Islet of Langerhans (tissue), 1 donor: ENCODE results near the gene TRIM6.
"Not testable (repeated sequence)": the region's sequence is repeated elsewhere in the genome, so short reads cannot be mapped to it uniquely, and the experiment has no call there.

Source experiments
- FAIRE-seq: peaks from one replicate; lab custom pipeline; 2011; peaks lifted over from hg19 to GRCh38; lab: Jason Lieb, UNC

The TRIM6 gene

DNA sequence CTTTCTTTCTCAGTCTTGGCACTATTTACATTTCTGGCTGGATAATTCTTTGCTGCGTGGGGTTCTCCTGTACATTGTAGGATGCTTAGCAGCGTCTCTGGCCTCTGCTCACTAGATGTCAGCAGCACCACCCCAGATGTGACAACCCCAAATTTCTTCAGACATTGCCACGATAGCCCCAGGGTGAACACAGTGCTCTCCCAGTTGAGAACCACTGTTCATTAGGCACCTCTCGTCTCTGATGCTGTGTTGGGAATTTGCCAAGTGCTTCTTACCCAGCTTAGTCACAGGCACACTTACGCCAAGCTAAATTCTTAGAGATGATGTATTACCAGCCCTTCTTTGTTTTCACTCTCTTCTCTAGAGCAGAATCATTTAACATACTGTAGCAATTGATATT, 9.4 kb downstream of the TRIM6 start:
- no peak for FAIRE-seq

- no peak for FAIRE-seq
Measured at GRCh38 chr11:5608808-5609207, 12.4 kb downstream of the TRIM6 start.

DNA sequence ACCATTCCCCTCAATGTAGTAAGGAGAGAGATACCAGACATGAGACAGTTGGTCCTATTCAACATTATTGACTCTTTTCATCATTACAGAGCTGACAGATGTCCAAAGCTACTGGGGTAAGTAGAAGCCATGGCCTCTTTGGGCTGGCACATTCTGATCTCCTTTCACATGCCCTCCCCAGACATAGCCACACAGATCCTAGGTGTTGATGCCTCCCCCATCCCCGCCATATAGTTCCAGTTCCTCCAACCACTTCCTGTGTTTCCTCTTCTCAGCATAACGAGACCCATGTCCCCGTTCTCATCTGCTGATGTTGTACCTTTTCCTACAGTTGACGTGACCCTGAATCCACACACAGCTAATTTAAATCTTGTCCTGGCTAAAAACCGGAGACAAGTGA, 14.0 kb downstream of the TRIM6 start:
- FAIRE-seq = no peak

DNA sequence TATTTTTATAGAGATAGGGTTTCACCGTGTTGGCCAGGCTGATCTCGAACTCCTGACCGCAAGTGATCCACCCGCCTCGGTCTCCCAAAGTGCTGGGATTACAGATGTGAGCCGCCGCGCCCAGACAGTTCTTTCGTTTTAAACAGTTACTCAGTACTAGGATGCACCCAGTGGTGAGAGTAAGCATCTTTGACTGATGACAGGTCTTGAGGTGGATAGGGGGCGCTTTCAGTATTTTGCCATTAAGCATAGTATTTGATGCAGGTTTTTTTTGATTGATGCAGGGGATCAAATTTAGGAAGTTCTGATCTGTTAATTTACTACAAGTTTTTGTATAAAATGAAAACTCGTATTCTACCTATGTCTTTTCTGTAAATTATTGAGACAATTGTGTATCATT, 15.2 kb downstream of the TRIM6 start:
- no peak for FAIRE-seq

GRCh38 chr11:5618807-5619206, 22.4 kb downstream of the TRIM6 start:
- no peak for FAIRE-seq

DNA sequence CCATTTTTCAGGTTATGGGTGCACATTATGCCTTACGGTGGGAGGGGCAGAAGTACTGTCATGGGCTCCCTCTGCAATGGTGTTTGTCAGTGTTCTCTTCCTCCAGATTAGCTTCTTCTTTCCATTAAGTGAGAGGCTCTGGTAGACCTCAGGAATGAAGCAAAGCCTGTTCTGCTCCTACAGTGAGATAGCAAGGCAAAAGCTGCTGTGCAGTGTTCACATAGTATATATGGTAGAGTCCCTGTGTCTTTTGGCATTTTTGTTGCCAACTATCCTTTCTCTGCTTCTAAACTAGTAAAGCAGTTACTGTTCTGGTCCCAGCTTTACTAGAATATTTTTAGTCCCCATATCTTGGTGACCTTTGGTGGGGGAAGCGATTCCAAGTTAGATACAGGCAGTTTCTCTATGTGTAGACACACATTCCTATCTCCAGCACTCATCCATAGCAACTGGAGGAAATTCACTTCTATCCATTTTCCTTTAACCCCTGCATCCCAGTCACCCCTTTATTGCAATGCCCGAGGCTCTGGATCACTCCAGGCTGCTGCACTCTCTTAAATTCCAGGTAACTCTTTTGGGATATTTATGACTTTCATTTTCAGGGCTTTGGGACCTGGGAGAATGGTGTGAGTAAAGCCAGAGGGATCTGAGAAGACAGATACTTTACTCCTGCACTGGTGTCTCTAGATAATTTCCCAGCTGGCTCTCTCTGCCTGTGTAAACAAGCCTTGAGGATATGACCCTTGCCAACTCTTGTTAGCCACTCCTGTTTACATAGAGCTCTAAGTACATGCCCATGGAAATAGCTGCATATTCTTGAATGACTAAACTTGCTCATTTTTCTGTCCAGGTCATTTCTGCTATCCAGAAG, 24.4 kb downstream of the TRIM6 start:
- FAIRE-seq = no peak

GRCh38 chr11:5621580-5621979, 25.1 kb downstream of the TRIM6 start:
- FAIRE-seq = no peak

DNA sequence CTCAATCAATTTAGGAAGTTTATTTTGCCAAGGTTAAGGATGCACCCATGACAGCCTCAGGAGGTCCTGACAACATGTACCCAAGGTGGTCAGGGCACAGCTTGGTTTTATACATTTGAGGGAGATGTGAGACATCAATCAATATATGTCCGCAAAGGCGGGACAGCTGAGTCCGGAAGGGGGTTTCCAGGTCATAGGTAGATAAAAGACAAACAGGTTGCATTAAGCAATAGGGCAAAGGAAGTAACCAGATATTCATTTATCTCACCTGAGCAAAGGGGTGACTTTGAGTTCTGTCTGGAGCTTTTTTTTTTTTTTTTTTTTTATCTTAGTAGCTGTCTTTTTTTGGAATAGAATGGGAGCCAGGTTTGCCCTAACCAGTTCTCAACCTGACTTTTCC, 26.4 kb downstream of the TRIM6 start:
- no peak for FAIRE-seq

DNA sequence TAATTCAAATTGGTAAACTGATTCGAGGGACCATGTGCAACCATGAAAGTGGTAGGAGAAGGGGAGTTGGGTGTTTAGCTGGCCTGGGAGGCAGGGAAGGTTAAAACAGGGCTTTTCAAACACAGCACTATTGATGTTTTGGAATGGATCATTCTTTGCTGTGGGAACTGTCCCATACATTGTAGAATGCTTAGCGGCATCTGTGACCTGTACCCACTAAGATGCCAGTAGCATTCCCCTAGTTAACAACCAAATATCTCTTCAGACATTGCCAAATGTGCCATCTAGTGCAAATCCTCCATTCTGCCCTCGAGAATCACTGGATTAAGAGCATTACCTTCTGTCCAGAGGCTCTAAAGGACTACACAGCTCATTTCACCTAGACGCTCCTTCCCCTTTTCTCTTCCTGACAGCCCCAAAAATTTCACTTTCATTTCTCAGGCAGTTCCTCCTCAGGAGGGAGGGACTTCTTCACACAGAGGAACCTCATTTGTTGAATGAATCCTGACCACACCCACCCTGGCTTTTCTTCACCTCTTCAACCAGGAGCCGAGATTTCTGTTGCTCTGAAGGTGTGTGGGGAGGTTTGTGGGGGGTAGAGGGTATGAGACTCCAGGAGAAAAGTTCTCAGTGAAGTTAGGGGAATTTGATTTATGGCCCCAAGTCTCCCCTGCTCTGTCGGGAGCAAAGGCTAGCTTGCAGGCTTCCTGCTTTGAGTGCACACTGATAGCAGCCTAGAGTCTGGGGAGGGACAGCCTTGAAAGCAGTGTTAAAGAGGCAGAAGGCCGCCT, 28.2 kb downstream of the TRIM6 start, which contains the start of gene TRIM34:
Gene TRIM34 (plus strand): TSS at position 513 of the 791 bp plus-strand sequence. CDS start 7,331 bp downstream, outside the sequence.
- FAIRE-seq = no peak

- no peak for FAIRE-seq
Measured at GRCh38 chr11:5625281-5625680, 28.8 kb downstream of the TRIM6 start.

DNA sequence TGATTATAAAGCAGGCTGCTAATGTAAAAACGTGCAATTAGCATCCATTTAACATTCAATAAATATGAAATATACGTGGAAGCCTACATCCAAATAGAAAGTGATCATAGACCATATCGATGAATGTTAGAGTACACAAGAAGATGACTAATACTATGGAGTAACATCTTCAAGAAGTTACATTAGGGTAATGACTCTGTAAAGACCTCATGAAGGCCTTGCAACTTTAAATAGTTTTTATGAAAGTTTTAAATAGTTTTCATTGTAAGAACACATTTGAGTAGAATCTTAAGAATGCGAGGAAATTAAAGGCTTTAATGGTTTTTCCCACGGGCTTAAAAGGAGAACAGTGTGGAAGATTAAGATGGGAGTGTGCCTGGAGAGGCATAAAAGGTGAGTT, 29.8 kb downstream of the TRIM6 start:
- FAIRE-seq = no peak

DNA sequence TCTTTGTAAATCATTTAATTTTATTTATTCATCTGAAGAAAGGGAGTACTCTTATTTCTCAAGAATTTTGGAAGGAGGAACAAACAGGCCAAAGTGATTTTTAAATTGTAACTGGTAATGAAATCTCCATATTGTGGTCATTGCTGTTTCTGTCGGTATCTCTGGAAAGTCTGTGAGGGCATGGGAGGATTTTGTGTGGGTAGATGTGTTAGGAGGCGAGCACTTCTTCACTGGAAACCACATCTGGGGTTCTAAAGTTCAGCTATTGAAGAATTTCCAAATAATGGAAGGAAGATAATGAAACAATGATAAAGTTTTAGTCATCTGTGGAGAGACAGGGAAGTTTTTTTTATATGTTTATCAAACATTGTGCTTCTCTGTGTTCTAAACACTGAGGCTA, 35.0 kb downstream of the TRIM6 start:
- FAIRE-seq = no peak

DNA sequence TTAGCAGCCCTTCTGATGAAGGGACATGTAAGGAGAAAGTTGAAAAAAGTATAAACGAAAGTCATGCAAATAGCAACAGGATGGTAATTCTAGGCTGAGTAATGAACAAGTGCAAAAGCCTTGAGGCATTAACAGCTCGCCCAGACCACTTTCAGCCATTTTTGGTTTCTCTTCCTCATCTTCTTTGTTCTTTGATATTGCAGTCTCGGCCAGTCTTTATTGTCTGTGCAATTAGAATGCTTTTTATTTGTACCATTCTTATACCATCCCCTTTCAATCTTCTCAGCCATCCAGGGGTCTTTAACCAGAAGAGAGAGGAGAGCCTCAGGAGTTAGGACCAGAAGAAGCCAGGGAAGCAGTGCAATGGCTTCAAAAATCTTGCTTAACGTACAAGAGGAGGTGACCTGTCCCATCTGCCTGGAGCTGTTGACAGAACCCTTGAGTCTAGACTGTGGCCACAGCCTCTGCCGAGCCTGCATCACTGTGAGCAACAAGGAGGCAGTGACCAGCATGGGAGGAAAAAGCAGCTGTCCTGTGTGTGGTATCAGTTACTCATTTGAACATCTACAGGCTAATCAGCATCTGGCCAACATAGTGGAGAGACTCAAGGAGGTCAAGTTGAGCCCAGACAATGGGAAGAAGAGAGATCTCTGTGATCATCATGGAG, 35.7 kb downstream of the TRIM6 start:
- FAIRE-seq = no peak

- no peak for FAIRE-seq
Measured at GRCh38 chr11:5639953-5640352, 43.5 kb downstream of the TRIM6 start.

- FAIRE-seq = no peak
Measured at GRCh38 chr11:5643585-5643984, 47.1 kb downstream of the TRIM6 start.

- no peak for FAIRE-seq
Measured at GRCh38 chr11:5646139-5646538, 49.7 kb downstream of the TRIM6 start.

DNA sequence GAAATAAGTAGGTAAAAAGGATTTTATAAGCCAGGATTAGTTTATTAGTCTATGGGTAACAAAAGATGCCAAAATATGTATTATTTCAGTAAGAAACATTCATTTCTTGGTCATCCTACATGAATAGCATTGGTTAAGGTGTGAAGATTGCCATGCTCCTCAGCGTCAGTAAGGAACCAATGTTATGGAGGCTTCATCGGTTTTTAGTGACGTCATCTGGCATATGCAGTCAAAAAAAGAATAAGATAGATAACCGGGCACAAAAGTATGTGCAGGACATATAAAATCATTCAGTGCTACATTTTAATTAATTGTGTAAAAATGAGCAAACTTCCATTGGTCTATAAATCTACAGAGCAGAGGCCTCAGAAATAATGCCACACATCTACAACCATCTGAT, 59.0 kb downstream of the TRIM6 start:
- FAIRE-seq = no peak

DNA sequence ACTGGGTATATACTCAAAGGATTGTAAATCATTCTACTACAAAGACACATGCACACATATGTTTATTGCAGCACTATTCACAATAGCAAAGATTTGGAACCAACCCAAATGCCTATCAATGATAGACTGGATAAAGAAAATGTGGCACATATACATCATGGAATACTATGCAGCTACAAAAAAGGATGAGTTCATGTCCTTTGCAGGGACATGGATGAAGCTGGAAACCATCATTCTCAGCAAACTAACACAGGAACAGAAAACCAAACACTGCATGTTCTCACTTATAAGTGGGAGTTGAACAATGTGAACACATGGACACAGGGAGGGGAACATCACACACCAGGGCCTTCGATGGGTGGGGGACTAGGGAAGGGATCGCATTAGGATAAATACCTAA, 60.5 kb downstream of the TRIM6 start:
- not testable (repeated sequence) for FAIRE-seq

- FAIRE-seq = no peak
Measured at GRCh38 chr11:5658318-5658717, 61.9 kb downstream of the TRIM6 start.
